ENCODE data around the gene BZW2. TPM values are rescaled to one million over a fixed set of nuclear protein-coding genes. Genes with fewer than 3 reads are reported as not detected.
"Not testable (repeated sequence)": the region's sequence is repeated elsewhere in the genome, so short reads cannot be mapped to it uniquely, and the experiment has no call there.

Gene BZW2
- polyA plus RNA-seq, 1 donor, result 201 TPM

- no peak for DNase-seq (ENCODE audit: low read depth)
Observed at GRCh38 chr7:16670731-16671344, 24.9 kb downstream of the BZW2 start.

GRCh38 chr7:16671811-16672210, 25.8 kb downstream of the BZW2 start:
- DNase-seq (ENCODE audit: low read depth), result no peak

- DNase-seq (ENCODE audit: low read depth), result no peak
Observed at GRCh38 chr7:16675277-16675676, 29.3 kb downstream of the BZW2 start.

- no peak for DNase-seq (ENCODE audit: low read depth)
Observed at GRCh38 chr7:16677978-16678494, 32.1 kb downstream of the BZW2 start.

- DNase-seq (ENCODE audit: low read depth), result not testable (repeated sequence)
Observed at GRCh38 chr7:16678645-16679566, 32.9 kb downstream of the BZW2 start.

GRCh38 chr7:16684935-16685334, 39.0 kb downstream of the BZW2 start:
- no peak for DNase-seq (ENCODE audit: low read depth)

- no peak for DNase-seq (ENCODE audit: low read depth)
Observed at GRCh38 chr7:16685535-16685934, 39.6 kb downstream of the BZW2 start.

- DNase-seq (ENCODE audit: low read depth), result no peak
Observed at GRCh38 chr7:16688249-16688648, 42.3 kb downstream of the BZW2 start.

GRCh38 chr7:16691241-16691640, 45.3 kb downstream of the BZW2 start:
- no peak for DNase-seq (ENCODE audit: low read depth)

GRCh38 chr7:16693601-16694318, 47.8 kb downstream of the BZW2 start:
- no peak for DNase-seq (ENCODE audit: low read depth)

GRCh38 chr7:16694806-16695205, 48.8 kb downstream of the BZW2 start:
- DNase-seq (ENCODE audit: low read depth), result no peak

- DNase-seq (ENCODE audit: low read depth), result peak; percentile 11
Observed at GRCh38 chr7:16695621-16696237, 49.7 kb downstream of the BZW2 start.

GRCh38 chr7:16697507-16698199, 51.7 kb downstream of the BZW2 start:
- DNase-seq (ENCODE audit: low read depth), result no peak

- peak; percentile 11 for DNase-seq (ENCODE audit: low read depth)
Observed at GRCh38 chr7:16698200-16698905, 52.4 kb downstream of the BZW2 start.

GRCh38 chr7:16702441-16702840, 56.5 kb downstream of the BZW2 start:
- DNase-seq (ENCODE audit: low read depth), result no peak

GRCh38 chr7:16708511-16708910, 62.5 kb downstream of the BZW2 start:
- DNase-seq (ENCODE audit: low read depth), result no peak

- no peak for DNase-seq (ENCODE audit: low read depth)
Observed at GRCh38 chr7:16708980-16709379, 63.0 kb downstream of the BZW2 start.

- DNase-seq (ENCODE audit: low read depth), result no peak
Observed at GRCh38 chr7:16710651-16711050, 64.7 kb downstream of the BZW2 start.

GRCh38 chr7:16711730-16712129, 65.7 kb downstream of the BZW2 start:
- DNase-seq (ENCODE audit: low read depth), result no peak

GRCh38 chr7:16712916-16713315, 66.9 kb downstream of the BZW2 start:
- DNase-seq (ENCODE audit: low read depth), result no peak

- no peak for DNase-seq (ENCODE audit: low read depth)
Observed at GRCh38 chr7:16715928-16716327, 69.9 kb downstream of the BZW2 start.
